Measurements from ENCODE around the gene ZFYVE9.

The ZFYVE9 gene

DNA sequence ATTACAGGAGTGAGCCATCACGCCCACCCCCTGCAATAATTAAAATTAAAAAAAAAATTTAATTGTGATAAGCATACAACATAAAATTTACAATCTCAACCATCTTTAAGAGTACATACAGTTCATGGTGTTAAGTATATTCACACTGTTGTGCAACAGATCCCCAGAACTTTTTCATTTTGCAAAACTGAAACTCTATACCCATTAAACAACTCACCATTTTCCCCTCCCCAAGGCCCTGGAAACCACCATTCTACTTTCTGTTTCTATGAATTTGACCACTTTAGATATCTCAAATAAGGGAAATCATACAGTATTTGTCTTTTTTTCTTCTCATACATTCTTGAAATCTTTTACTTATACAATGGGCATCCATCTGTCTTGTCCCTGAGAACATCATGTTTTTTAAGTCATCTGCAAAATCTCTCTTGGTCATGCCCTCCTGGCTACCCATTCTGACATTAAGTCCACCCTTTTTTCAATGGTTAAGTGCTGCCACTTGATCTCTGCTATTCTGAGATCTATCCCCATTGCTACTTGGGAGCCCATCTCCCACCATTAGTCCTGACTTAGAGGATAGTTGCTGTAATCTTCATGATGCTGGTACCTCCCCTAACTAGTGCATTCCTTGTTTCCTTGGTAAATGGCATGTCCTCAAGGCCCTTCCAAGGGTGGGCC is 39.4 kb upstream of the ZFYVE9 start:
- Histone ChIP-seq H3K9me3 (ENCODE audit: severe bottlenecking) (no peaks in the 10 kb centered on the region), H3K36me3 (ENCODE audit: low read depth) (no peaks in the 10 kb centered on the region), H3K4me3 (ENCODE audit: severe bottlenecking) (no peak overlapping the region), H3K27ac (ENCODE audit: poor library complexity, severe bottlenecking) (no peak overlapping the region), H3K4me1 (ENCODE audit: insufficient read depth, poor library complexity, severe bottlenecking) (no peaks in the 10 kb centered on the region), H3K27me3 (ENCODE audit: insufficient read depth, poor library complexity, severe bottlenecking) (no peaks in the 10 kb centered on the region)
- TF ChIP-seq, protein P1, sequence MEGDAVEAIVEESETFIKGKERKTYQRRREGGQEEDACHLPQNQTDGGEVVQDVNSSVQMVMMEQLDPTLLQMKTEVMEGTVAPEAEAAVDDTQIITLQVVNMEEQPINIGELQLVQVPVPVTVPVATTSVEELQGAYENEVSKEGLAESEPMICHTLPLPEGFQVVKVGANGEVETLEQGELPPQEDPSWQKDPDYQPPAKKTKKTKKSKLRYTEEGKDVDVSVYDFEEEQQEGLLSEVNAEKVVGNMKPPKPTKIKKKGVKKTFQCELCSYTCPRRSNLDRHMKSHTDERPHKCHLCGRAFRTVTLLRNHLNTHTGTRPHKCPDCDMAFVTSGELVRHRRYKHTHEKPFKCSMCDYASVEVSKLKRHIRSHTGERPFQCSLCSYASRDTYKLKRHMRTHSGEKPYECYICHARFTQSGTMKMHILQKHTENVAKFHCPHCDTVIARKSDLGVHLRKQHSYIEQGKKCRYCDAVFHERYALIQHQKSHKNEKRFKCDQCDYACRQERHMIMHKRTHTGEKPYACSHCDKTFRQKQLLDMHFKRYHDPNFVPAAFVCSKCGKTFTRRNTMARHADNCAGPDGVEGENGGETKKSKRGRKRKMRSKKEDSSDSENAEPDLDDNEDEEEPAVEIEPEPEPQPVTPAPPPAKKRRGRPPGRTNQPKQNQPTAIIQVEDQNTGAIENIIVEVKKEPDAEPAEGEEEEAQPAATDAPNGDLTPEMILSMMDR (IDR thresholded peaks at IDR 0.05; ENCODE audit: poor library complexity, severe bottlenecking) = no peak
- no peak for ATAC-seq (ENCODE audit: low read depth)
- no peak for DNase-seq (ENCODE audit: low spot score)

DNA sequence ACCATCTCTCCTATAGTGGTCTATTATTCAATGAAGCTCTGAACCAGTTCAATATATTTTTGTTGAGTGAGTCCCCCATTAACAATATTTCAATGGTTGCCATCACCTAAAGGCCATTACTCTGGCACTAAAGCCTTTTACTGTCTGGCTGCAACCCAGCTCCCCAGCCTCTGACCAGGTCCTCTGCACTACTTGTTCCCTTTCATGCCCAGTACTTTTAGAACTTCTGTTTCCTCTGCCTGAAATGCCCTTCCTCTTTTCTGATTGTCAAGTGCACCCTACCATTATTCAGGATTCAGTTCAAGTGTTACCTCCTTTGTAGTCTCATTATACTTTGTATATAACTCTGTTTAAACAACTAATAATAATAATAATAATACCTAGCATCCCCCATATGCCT is 30.4 kb upstream of the ZFYVE9 start:
- H3K36me3 ChIP-seq (ENCODE audit: low read depth) = no peaks in the 10 kb centered on the region
- H3K4me3 ChIP-seq (ENCODE audit: severe bottlenecking) = no peak overlapping the region
- TF ChIP-seq, protein P1 (IDR thresholded peaks at IDR 0.05; ENCODE audit: poor library complexity, severe bottlenecking) = no peak
- no peak for ATAC-seq (ENCODE audit: low read depth)
- DNase-seq (ENCODE audit: low spot score) = no peak
- no peaks in the 10 kb centered on the region for H3K27me3 ChIP-seq (ENCODE audit: insufficient read depth, poor library complexity, severe bottlenecking)
- H3K4me1 ChIP-seq (ENCODE audit: insufficient read depth, poor library complexity, severe bottlenecking) = no peaks in the 10 kb centered on the region
- no peak overlapping the region for H3K27ac ChIP-seq (ENCODE audit: poor library complexity, severe bottlenecking)
- H3K9me3 ChIP-seq (ENCODE audit: severe bottlenecking) = no peaks in the 10 kb centered on the region

DNA sequence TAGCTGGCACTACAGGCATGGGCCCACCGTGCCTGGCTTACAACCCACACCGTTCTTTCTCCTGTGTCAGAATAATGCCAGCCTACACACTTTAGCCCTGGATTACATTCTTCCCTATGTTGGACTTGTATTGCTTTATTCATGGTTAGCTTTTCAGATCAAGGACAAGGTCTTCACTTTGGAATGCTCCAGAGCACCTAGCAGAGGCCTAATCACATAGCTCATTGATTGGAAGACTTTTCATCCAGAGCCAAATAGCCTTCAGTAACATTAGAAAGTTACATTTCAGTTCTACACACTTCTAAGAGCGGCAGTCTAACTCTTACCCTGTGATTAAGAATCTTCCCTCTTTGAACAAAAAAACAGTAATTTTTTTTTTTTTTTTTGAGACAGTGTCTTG is 29.4 kb upstream of the ZFYVE9 start:
- no peak for ATAC-seq (ENCODE audit: low read depth)
- TF ChIP-seq, protein P1 (IDR thresholded peaks at IDR 0.05; ENCODE audit: poor library complexity, severe bottlenecking) = no peak
- H3K4me1 ChIP-seq (ENCODE audit: insufficient read depth, poor library complexity, severe bottlenecking) = no peaks in the 10 kb centered on the region
- no peaks in the 10 kb centered on the region for H3K27me3 ChIP-seq (ENCODE audit: insufficient read depth, poor library complexity, severe bottlenecking)
- no peaks in the 10 kb centered on the region for H3K36me3 ChIP-seq (ENCODE audit: low read depth)
- no peak overlapping the region for H3K27ac ChIP-seq (ENCODE audit: poor library complexity, severe bottlenecking)
- H3K4me3 ChIP-seq (ENCODE audit: severe bottlenecking) = no peak overlapping the region
- H3K9me3 ChIP-seq (ENCODE audit: severe bottlenecking) = no peaks in the 10 kb centered on the region
- no peak for DNase-seq (ENCODE audit: low spot score)

DNA sequence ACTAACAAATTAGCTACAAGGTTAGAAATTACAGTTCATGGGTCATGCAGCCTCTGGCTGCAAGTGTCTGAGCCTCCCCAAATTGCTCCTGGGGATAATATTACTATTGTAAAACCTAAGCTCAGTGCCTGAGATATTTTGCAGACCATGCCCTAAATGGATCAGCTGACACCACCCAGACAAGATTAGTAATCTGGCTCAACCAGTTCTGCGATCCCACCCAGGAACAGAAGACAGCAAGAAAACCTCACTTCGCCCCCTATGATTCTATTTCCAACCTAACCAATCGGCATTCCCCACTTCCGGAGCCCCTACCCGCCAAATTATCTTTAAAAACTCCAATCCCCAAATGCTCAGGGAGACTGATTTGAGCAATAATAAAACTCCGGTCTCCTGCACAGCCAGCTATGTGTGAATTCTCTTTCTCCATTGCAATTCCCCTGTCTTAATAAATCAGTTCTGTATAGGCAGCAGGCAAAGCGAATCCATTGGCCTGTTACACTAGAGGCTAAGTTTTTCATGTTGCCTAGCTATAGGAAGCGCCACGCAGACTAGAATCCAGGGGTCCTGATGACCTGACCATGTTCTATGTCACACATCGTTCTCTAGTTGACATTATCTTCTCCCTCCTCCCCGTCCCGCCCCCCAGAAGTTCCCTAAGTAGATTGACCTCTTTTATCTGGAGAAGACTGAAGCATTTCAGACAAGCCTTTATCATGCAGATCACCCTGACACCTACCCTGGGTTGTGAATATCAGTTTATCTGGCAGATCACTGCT is 22.4 kb upstream of the ZFYVE9 start:
- no peak for ATAC-seq (ENCODE audit: low read depth)
- H3K27ac ChIP-seq (ENCODE audit: poor library complexity, severe bottlenecking) = no peak overlapping the region
- H3K36me3 ChIP-seq (ENCODE audit: low read depth) = no peaks in the 10 kb centered on the region
- TF ChIP-seq, protein P1 (IDR thresholded peaks at IDR 0.05; ENCODE audit: poor library complexity, severe bottlenecking) = no peak
- no peak overlapping the region for H3K4me3 ChIP-seq (ENCODE audit: severe bottlenecking)
- no peaks in the 10 kb centered on the region for H3K4me1 ChIP-seq (ENCODE audit: insufficient read depth, poor library complexity, severe bottlenecking)
- H3K27me3 ChIP-seq (ENCODE audit: insufficient read depth, poor library complexity, severe bottlenecking) = no peaks in the 10 kb centered on the region
- no peak for DNase-seq (ENCODE audit: low spot score)
- no peaks in the 10 kb centered on the region for H3K9me3 ChIP-seq (ENCODE audit: severe bottlenecking)

DNA sequence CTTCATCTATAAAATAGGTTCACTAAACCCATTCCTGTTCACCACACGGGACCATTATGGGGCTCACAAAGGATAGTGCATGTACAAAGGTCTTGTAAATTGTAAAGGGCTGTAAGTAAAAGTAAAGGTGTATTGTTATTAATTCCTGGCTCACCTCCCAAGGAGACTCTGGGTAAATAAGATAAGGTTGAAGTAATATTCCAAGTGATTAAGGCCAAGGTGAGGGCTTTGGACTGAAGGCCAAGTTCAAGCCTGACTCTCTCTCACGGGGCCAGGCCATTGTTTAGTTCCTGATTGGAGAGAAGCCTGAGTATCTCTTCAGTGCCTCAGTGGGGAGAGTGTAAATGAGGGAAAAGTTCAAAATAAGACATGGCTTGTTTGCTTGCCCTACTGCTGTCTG is 19.5 kb upstream of the ZFYVE9 start:
- Histone ChIP-seq H3K4me1 (ENCODE audit: insufficient read depth, poor library complexity, severe bottlenecking) (no peaks in the 10 kb centered on the region), H3K9me3 (ENCODE audit: severe bottlenecking) (no peaks in the 10 kb centered on the region), H3K27me3 (ENCODE audit: insufficient read depth, poor library complexity, severe bottlenecking) (no peaks in the 10 kb centered on the region), H3K27ac (ENCODE audit: poor library complexity, severe bottlenecking) (no peak overlapping the region), H3K36me3 (ENCODE audit: low read depth) (no peaks in the 10 kb centered on the region), H3K4me3 (ENCODE audit: severe bottlenecking) (no peak overlapping the region)
- ATAC-seq (ENCODE audit: low read depth) (no peak), DNase-seq (ENCODE audit: low spot score) (no peak)
- TF ChIP-seq, protein P1 (IDR thresholded peaks at IDR 0.05; ENCODE audit: poor library complexity, severe bottlenecking) = no peak

All from RWPE2 (cell line).